ENCODE measurements around the gene FOXA2.
A peak's percentile ranks its signal among the peaks of the same experiment; 100 is the strongest.
"Not testable (repeated sequence)": the region's sequence is repeated elsewhere in the genome, so short reads cannot be mapped to it uniquely, and the experiment has no call there.

The FOXA2 gene

DNA sequence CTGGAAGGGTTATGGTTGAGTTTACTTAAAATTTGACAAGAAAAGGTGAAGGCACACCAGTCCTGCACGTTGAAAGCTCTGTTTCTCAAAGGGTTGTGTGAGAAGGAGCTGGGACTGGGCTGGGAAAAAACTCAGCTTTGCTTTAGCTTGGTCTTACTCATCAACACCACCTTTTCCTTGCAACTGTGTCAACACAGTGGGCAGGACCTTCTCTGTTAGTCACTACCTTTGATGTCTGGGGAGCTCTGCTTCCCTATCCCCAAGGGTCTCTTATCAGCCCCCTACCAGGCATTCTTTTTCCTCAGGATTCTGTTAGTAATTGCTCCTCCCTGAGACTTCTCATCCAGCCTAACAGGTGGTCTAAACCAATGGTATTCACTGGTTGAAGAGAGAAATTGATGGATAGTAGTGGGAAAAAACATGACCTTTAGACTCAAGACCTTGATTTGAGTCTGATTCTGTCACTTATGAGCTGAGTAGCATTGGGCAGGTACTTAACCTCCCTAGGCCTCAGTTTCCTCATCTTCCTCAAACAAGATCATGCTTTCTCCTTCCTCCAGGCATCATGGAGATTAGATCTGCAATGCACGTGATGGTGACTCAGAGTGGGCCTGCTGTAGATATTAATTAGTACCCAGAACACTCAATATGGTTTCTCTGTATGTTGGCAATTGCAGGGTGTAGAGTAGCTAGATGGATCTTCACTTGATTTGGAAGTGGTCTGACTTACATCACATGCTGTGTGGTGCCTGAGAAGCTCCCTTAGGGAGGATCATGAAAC lies 17.2 kb upstream of the FOXA2 start:
- Histone ChIP-seq H3K4me3 (ENCODE audit: insufficient read length, low read depth) (no peak overlapping the region), H3K4me1 (ENCODE audit: insufficient read depth, insufficient read length) (no peaks in the 10 kb centered on the region), H3K36me3 (ENCODE audit: insufficient read depth, insufficient read length, low read length) (no peaks in the 10 kb centered on the region), H3K27me3 (ENCODE audit: insufficient read depth, insufficient read length) (peaks cover 9% of the 10 kb centered on the region), H3K9me3 (ENCODE audit: insufficient read depth, low read length) (no peaks in the 10 kb centered on the region), H3K9ac (ENCODE audit: insufficient read length, low read depth) (no peak overlapping the region)
- no peak for DNase-seq (ENCODE audit: low read depth, low spot score)
- TF ChIP-seq YY1 (IDR thresholded peaks at IDR 0.05; ENCODE audit: insufficient read depth, insufficient read length) (no peak), SUZ12 (IDR thresholded peaks at IDR 0.05; ENCODE audit: extremely low read depth, insufficient read depth, insufficient read length) (no peak), ZNF274 (IDR thresholded peaks at IDR 0.05; ENCODE audit: low read depth, low read length) (no peak)

DNA sequence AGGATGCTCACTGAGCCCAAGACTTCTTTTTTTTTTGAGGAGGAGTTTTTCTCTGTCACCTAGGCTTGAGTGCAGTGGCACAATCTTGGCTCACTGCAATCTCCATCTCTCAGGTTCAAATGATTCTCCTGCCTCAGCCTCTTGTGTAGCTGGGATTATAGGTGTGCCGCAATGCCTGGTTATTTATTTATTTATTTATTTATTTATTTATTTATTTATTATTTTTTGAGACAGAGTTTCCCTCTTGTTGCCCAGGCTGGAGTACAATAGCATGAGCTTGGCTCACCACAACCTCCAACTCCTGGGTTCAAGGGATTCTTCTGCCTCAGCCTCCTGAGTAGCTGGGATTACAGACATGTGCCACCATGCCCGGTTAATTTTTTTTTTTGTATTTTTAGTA lies 14.9 kb upstream of the FOXA2 start:
- not testable (repeated sequence) for H3K4me1 ChIP-seq (ENCODE audit: insufficient read depth, insufficient read length); DNase-seq (ENCODE audit: low read depth, low spot score); H3K36me3 ChIP-seq (ENCODE audit: insufficient read depth, insufficient read length, low read length); H3K4me3 ChIP-seq (ENCODE audit: insufficient read length, low read depth); H3K9me3 ChIP-seq (ENCODE audit: insufficient read depth, low read length); H3K9ac ChIP-seq (ENCODE audit: insufficient read length, low read depth)
- peaks cover 17% of the 10 kb centered on the region for H3K27me3 ChIP-seq (ENCODE audit: insufficient read depth, insufficient read length)

DNA sequence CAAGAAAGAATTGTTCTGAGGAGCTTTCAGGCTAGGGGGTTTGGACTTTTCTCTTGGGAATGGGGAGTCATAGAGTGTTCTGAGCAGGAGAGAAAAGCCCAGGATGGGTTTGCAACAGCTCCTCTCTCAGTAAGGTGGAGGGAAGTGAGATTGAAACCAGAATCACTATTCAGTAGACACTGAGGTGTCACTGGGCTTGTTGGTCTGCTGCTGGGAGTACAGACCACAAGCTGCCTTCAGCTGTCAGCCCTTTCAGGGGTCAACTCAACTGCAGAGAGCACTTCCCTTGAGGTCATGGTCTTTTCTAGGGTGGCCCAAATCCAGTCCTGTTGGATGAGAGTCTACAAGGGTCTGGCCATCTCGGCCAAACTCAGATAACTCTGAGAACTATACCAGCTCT lies 12.9 kb upstream of the FOXA2 start:
- H3K9me3 ChIP-seq (ENCODE audit: insufficient read depth, low read length), result no peaks in the 10 kb centered on the region
- H3K9ac ChIP-seq (ENCODE audit: insufficient read length, low read depth), result no peak overlapping the region
- H3K4me3 ChIP-seq (ENCODE audit: insufficient read length, low read depth), result no peak overlapping the region
- no peaks in the 10 kb centered on the region for H3K4me1 ChIP-seq (ENCODE audit: insufficient read depth, insufficient read length)
- DNase-seq (ENCODE audit: low read depth, low spot score), result no peak
- no peak for TF ChIP-seq SUZ12 (IDR thresholded peaks at IDR 0.05; ENCODE audit: extremely low read depth, insufficient read depth, insufficient read length)
- no peak for TF ChIP-seq YY1 (IDR thresholded peaks at IDR 0.05; ENCODE audit: insufficient read depth, insufficient read length)
- no peak for TF ChIP-seq ZNF274 (IDR thresholded peaks at IDR 0.05; ENCODE audit: low read depth, low read length)
- H3K36me3 ChIP-seq (ENCODE audit: insufficient read depth, insufficient read length, low read length), result no peaks in the 10 kb centered on the region
- H3K27me3 ChIP-seq (ENCODE audit: insufficient read depth, insufficient read length), result peaks cover 20% of the 10 kb centered on the region

DNA sequence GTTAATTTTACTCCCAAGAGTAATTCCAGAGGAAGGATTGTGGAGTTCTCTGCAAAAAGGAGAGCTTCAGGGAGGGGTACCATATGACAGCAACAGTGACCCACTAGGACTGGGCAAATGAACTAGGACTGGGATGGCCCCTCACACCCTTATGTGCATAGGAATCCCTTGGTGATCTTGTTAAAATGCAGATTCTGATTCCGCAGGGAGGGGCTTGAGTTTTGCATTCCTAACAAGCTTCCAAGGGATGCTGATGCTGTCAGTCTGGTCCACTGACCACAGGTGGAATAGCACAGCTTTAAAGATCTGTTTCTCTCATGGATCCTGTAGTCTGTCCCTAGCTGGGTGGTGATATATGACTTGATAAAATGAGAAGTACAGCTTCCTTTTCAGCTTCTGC lies 6.3 kb upstream of the FOXA2 start:
- Histone ChIP-seq H3K9me3 (ENCODE audit: insufficient read depth, low read length) (no peaks in the 10 kb centered on the region; the same call in 1 of the 2 replicates), H3K27me3 (ENCODE audit: insufficient read depth, insufficient read length) (peaks cover 78% of the 10 kb centered on the region), H3K9ac (ENCODE audit: insufficient read length, low read depth) (no peak overlapping the region), H3K4me1 (ENCODE audit: insufficient read depth, insufficient read length) (peaks cover 5% of the 10 kb centered on the region), H3K4me3 (ENCODE audit: insufficient read length, low read depth) (no peak overlapping the region), H3K36me3 (ENCODE audit: insufficient read depth, insufficient read length, low read length) (no peaks in the 10 kb centered on the region)
- TF ChIP-seq YY1 (IDR thresholded peaks at IDR 0.05; ENCODE audit: insufficient read depth, insufficient read length), result no peak
- no peak for TF ChIP-seq SUZ12 (IDR thresholded peaks at IDR 0.05; ENCODE audit: extremely low read depth, insufficient read depth, insufficient read length)
- TF ChIP-seq ZNF274 (IDR thresholded peaks at IDR 0.05; ENCODE audit: low read depth, low read length), result no peak
- no peak for DNase-seq (ENCODE audit: low read depth, low spot score)

DNA sequence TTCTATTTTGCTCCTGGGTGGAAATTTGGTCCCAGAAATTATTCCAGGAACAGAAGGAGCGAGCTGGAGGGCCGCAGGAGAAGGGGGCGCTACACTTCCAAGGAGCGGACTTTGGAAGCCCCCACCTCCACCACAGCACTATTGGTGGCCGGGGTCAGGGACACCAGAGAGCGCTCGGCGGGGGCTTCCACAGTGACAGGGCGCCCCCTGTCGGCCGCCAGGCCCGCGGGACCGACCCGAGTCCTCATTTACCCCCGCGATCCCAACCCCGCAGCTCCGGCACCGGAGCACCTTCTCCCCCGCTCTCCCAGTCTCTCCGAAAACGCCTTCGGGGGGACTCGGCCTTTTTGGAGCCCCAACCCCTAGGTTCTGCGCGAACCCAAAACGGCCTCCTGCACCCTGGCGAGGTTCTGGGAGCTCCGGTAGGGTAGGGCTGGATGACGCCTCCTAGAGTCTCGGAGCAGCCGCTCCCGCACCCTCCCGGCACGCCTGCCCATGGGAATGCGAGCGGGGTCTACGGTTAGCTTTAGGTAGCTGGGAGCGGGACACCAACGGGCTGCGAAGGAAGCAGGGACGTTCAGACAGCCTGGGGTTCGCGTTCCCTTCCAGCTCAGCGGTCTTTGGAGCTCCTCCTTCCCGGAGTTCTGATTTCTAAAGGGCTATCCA lies 2.4 kb upstream of the FOXA2 start:
- Histone ChIP-seq H3K4me1 (ENCODE audit: insufficient read depth, insufficient read length) (peaks cover 5% of the 10 kb centered on the region), H3K27me3 (ENCODE audit: insufficient read depth, insufficient read length) (peaks cover 98% of the 10 kb centered on the region), H3K9me3 (ENCODE audit: insufficient read depth, low read length) (no peaks in the 10 kb centered on the region; the same call in 1 of the 2 replicates), H3K9ac (ENCODE audit: insufficient read length, low read depth) (no peak overlapping the region), H3K36me3 (ENCODE audit: insufficient read depth, insufficient read length, low read length) (no peaks in the 10 kb centered on the region), H3K4me3 (ENCODE audit: insufficient read length, low read depth) (peak overlapping the region; percentile 24)
- TF ChIP-seq ZNF274 (IDR thresholded peaks at IDR 0.05; ENCODE audit: low read depth, low read length), result no peak
- no peak for DNase-seq (ENCODE audit: low read depth, low spot score)

DNA sequence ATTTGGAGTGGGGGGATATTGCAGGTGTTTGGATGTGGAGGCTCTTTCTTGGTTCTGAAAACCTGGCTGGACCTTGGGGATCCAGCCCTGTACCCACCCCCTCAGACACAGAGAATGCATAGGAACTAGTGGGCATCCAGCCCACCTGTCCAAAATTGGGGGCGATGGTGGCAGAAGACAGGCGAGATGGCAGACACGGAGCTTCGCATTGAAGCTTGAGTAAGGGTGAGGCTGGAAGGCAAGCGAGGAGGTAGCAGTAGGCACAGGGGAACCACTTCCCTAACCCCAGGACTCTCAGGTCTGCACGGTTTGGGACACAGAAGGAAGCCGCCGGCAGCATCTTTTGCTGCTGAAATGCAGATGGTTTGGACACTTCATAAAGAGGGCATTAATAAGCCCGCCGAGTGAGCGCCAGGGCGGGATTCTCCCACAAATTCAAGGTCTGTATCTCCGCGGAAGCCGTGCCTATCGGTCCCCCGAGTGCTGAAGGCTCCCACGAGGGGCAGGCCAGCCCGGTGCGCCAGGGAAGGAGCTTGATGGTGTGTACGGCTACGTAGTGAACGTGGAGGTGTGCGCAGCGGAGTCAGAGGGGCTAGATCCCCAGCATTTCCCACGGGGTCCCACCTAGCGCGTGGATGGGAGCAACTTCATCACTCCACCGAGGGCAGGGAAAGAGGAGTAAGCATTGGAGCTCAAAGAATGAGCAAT lies 1.6 kb upstream of the FOXA2 start:
- TF ChIP-seq SUZ12 (IDR thresholded peaks at IDR 0.05; ENCODE audit: extremely low read depth, insufficient read depth, insufficient read length) (no peak), ZNF274 (IDR thresholded peaks at IDR 0.05; ENCODE audit: low read depth, low read length) (no peak), YY1 (IDR thresholded peaks at IDR 0.05; ENCODE audit: insufficient read depth, insufficient read length) (no peak)
- Histone ChIP-seq H3K9ac (ENCODE audit: insufficient read length, low read depth) (no peak overlapping the region), H3K9me3 (ENCODE audit: insufficient read depth, low read length) (no peaks in the 10 kb centered on the region; the same call in 1 of the 2 replicates), H3K4me3 (ENCODE audit: insufficient read length, low read depth) (no peak overlapping the region), H3K36me3 (ENCODE audit: insufficient read depth, insufficient read length, low read length) (no peaks in the 10 kb centered on the region), H3K27me3 (ENCODE audit: insufficient read depth, insufficient read length) (peaks cover 98% of the 10 kb centered on the region), H3K4me1 (ENCODE audit: insufficient read depth, insufficient read length) (peaks cover 4% of the 10 kb centered on the region)
- DNase-seq (ENCODE audit: low read depth, low spot score), result no peak

All from NT2/D1 (cell line).